Transverse colon (tissue), 4 donors: ENCODE data around the gene ZC3H12C. TPM values are rescaled to one million over a fixed set of nuclear protein-coding genes. Genes with fewer than 3 reads are reported as not detected.

Experiments used
- DNase-seq: peaks from one replicate; pipeline ENCODE4 v3.0.0-alpha.2; 2019
- H3K27ac ChIP-seq, 4 donors: fragments of 200-600 bp; sonication (generic); 2 replicates each; pipeline ENCODE4 v1.5.1; 2016 to 2018; ENCODE audit warnings: inconsistent platforms in 4 of 4
- H3K27me3 ChIP-seq: fragments of 200-600 bp; sonication (generic); 2 replicates; pipeline ENCODE4 v1.5.1; 2017; ENCODE audit warnings: inconsistent platforms
- H3K36me3 ChIP-seq, 4 donors: fragments of 200-600 bp; sonication (generic); 2 replicates each; pipeline ENCODE4 v1.5.1; 2017 to 2019; ENCODE audit warnings: inconsistent platforms in 4 of 4
- H3K4me1 ChIP-seq, 4 donors: fragments of 200-600 bp; sonication (generic); 2 replicates each; pipeline ENCODE4 v1.5.1; 2017 to 2020; ENCODE audit warnings: inconsistent platforms in 4 of 4
- H3K4me3 ChIP-seq, 4 donors: fragments of 200-600 bp; sonication (generic); 1 replicate in 1 of 4; 2 replicates in 3 of 4; pipeline versions ENCODE4 v1.5.1 to v1.6.1; 2017 to 2019; ENCODE audit warnings: inconsistent platforms in 4 of 4
- H3K9me3 ChIP-seq, 2 donors: fragments of 200-600 bp; sonication (generic); 2 replicates each; pipeline ENCODE4 v1.5.1; 2017 to 2019; ENCODE audit warnings: inconsistent platforms in 2 of 2
- EP300 ChIP-seq: sonication (generic); formaldehyde crosslinking; IDR thresholded peaks from one replicate; pipeline ENCODE4 v1.6.1; 2017; ENCODE audit warnings: antibody characterized with exemption, low read depth
- POLR2A ChIP-seq: fragments of 450-650 bp; IDR thresholded peaks from one replicate; pipeline ENCODE4 v1.6.1; 2016; ENCODE audit warnings: antibody characterized with exemption, mild to moderate bottlenecking, moderate library complexity
- POLR2AphosphoS5 ChIP-seq, 3 donors: sonication (generic); formaldehyde crosslinking; IDR thresholded peaks; one replicate each; pipeline ENCODE4 v1.6.1; 2016; ENCODE audit warnings: antibody characterized with exemption in 3 of 3
- WGBS, 2 donors: methylation state at CpG; one replicate each; pipeline ENCODE4 v1.1.5; 2018; ENCODE audit warnings: low coverage in 1 of 2; 5-methylcytosine and 5-hydroxymethylcytosine counted together
- in situ Hi-C, 4 donors: fragments of 200-750 bp; cut with MboI; loops; one replicate each; pipeline versions ENCODE4 v1.15.0 to v1.15.1; 2017; ENCODE audit warnings: low sequenced_read_pairs in 3 of 4, low pct_ligation_motif_present in 1 of 4, low pct_unique_long_range_greater_than_20kb in 1 of 4
- intact Hi-C: fragments of 100-400 bp; cut with DNase I; formaldehyde crosslinking; loops from one replicate; pipeline ENCODE4 v1.15.1; 2023; ENCODE audit warnings: low total_unique reads
- total RNA-seq, 4 donors: library from RNA; depleted of rRNA; stranded (reverse); fragments of >200 nt; gene quantifications; one replicate each; pipeline ENCODE4 v1.1.0, GENCODE V29; 2016
- TF ChIP-seq, protein P1 (sequence below), 5 experiments: fragments of 200-600 bp in 3 of 5; fragments of 450-650 bp in 2 of 5; sonication (generic) in 3 of 5; IDR thresholded peaks; 1 replicate in 2 of 5; 2 replicates in 3 of 5; pipeline ENCODE4 v1.5.1; 2016 to 2017; ENCODE audit warnings: antibody characterized with exemption in 5 of 5, inconsistent platforms in 3 of 5, mild to moderate bottlenecking in 2 of 5, moderate library complexity in 1 of 5

Gene ZC3H12C
- total RNA-seq, 4 donors from 2014 or later, result 6.4 to 21.2 (median 14.4) TPM

DNA sequence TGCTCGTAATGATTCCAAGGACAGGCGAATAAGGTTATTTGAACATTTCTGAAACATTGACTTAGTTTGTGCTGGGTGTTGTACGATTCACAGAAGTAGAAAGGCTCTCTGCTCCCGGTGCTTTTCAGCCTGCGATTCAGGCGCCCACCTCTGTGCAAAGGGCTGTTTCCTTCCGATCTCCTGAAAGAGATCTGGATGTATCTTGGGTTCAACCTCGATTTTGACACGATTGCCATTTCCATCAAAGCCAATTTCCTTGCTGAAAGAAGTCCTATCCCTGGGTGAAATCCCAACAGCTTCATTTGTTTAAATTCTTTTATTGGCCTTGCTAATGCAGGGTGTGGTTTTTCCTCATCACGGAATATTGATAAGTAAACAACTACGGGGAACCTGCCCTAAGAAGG, 1.1 kb upstream of the ZC3H12C start:
- H3K9me3 ChIP-seq, result no peaks in the 10 kb centered on the region
- DNase-seq, result no peak
- TF ChIP-seq, protein P1, sequence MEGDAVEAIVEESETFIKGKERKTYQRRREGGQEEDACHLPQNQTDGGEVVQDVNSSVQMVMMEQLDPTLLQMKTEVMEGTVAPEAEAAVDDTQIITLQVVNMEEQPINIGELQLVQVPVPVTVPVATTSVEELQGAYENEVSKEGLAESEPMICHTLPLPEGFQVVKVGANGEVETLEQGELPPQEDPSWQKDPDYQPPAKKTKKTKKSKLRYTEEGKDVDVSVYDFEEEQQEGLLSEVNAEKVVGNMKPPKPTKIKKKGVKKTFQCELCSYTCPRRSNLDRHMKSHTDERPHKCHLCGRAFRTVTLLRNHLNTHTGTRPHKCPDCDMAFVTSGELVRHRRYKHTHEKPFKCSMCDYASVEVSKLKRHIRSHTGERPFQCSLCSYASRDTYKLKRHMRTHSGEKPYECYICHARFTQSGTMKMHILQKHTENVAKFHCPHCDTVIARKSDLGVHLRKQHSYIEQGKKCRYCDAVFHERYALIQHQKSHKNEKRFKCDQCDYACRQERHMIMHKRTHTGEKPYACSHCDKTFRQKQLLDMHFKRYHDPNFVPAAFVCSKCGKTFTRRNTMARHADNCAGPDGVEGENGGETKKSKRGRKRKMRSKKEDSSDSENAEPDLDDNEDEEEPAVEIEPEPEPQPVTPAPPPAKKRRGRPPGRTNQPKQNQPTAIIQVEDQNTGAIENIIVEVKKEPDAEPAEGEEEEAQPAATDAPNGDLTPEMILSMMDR (IDR thresholded peaks at IDR 0.05), result no peak
- no peak for TF ChIP-seq POLR2AphosphoS5 (IDR thresholded peaks at IDR 0.05)
- TF ChIP-seq EP300, result no peak
- TF ChIP-seq POLR2A, result no peak
- H3K4me3 ChIP-seq, result peak overlapping the region; percentile 37 to 76 (median 66)
- intact Hi-C loops (no loop called here), in situ Hi-C loops (no loop called here)
- no peaks in the 10 kb centered on the region for H3K36me3 ChIP-seq
- WGBS, 2 donors, result 0 to 27% methylated on average over 4 to 11 of the region's 11 CpGs
- peak overlapping the region; percentile 92 to 98 (median 94) for H3K27ac ChIP-seq
- H3K4me1 ChIP-seq, result peaks cover 15 to 23% (median 17%) of the 10 kb centered on the region in 4 donors
- no peaks in the 10 kb centered on the region for H3K27me3 ChIP-seq

DNA sequence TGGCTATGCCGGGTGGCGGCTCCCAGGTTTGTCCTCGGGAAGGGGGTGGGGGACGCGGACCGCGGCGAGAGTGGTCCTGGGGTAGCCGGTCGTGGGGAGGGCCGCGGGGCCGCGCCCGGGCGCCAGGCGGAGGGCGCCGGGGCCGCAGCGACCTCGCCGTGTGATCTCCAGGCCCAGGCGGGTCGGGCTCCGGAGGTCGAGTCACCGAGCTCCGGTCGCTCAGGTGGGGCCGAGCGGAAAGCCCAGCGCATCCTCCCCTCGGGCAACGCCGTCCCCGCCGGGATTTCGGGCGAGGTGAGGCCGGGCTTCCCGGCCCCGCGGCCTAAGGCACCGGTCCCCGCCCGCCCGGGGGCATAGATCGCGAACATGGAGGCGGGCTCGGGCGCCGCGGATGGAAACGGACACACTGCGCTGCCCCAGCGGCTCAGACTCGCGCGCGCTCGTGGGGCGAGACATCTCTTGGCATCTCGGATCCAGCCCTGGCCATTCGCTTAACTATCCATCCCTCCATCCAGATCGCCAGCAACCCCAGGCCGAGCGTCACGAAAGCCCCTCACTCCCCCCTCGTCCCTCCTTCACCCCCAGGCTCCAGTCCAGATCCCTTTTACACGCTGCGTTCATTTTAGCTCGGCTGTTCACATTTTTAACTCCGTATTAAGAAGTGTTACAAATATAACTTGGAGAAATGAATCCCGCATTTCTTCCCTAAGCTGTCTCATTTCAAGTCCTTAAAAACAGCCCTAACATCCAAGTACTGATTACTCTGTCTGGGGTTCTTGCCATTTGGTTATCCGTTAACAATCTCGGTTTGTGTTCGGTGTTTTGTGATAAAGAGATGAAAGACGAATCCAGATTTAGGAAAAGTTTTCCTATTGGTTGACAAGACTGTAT, 460 bp downstream of the ZC3H12C start:
- no peaks in the 10 kb centered on the region for H3K9me3 ChIP-seq
- TF ChIP-seq, protein P1 (IDR thresholded peaks at IDR 0.05), result no peak
- TF ChIP-seq POLR2AphosphoS5 (IDR thresholded peaks at IDR 0.05) (peak in 1 of 3 donors; percentile 20), EP300 (no peak), POLR2A (no peak)
- in situ Hi-C loops, result no loop called here
- H3K4me3 ChIP-seq, result peak overlapping the region; percentile 19 to 76 (median 66)
- H3K4me1 ChIP-seq, result peaks cover 14 to 23% (median 17%) of the 10 kb centered on the region in 4 donors
- no peaks in the 10 kb centered on the region for H3K36me3 ChIP-seq
- H3K27ac ChIP-seq, result peak overlapping the region; percentile 92 to 98 (median 94)
- intact Hi-C loops, result no loop called here
- DNase-seq, result peak; percentile 61
- WGBS, 2 donors, result 2 to 6% methylated on average over 9 to 37 of the region's 80 CpGs
- no peaks in the 10 kb centered on the region for H3K27me3 ChIP-seq

DNA sequence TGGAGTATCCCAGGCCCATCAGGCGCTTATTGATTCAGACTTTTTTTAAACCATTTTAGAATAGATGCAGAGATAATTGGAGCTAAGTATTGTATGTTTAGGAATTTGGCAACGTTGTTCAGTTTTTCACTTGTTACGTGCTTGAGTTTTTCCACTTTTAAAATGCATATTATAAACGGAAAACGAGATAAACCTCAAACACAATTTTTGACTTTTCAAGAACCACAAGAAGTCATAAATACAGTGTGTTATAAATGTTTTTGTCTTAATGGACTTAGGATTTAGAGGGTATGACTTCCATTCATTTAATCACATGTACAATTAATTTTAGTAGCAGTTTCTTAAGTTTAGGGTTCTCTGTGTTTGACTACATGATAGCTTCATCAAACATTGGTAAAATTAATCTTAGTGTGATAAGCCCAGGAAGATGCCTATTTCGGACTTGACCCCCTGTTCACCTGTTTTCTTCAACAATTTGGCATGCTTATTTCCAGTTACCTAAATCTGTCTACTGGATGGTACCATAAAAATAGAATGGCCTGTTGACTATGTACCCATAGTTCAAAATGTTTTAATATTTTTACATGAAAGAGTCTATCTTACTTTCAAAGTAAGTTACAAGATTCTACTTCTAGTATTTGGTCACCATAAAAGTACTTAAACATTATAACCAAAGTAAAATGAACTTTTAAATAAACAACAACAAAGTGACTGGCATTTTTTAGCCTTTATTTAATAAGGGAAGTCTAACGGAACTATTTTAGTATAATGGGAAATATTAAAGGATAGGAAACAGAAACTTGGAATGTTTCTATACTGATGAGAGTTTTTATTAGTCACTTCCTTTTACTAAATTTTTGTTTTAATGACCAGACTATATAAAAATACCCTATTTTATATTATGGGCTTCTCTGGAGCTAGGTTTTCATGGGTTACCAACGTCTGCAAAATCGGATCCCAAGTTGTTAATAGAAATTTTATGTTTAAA, 1.4 kb downstream of the ZC3H12C start:
- intact Hi-C loops (no loop called here), in situ Hi-C loops (no loop called here)
- Histone ChIP-seq H3K9me3 (no peaks in the 10 kb centered on the region), H3K4me1 (peaks cover 14 to 23% (median 17%) of the 10 kb centered on the region in 4 donors), H3K4me3 (peak overlapping the region in 3 of 4 donors; percentile 63 to 76 (median 70)), H3K27ac (peak overlapping the region; percentile 92 to 98 (median 94)), H3K36me3 (no peaks in the 10 kb centered on the region), H3K27me3 (no peaks in the 10 kb centered on the region)
- DNase-seq, result no peak
- whole genome bisulfite sequencing, 2 donors, result 40 to 43% methylated on average over 9 of the region's 9 CpGs
- TF ChIP-seq POLR2AphosphoS5 (IDR thresholded peaks at IDR 0.05), result no peak
- TF ChIP-seq POLR2A, result no peak
- TF ChIP-seq, protein P1 (IDR thresholded peaks at IDR 0.05), result no peak
- no peak for TF ChIP-seq EP300

DNA sequence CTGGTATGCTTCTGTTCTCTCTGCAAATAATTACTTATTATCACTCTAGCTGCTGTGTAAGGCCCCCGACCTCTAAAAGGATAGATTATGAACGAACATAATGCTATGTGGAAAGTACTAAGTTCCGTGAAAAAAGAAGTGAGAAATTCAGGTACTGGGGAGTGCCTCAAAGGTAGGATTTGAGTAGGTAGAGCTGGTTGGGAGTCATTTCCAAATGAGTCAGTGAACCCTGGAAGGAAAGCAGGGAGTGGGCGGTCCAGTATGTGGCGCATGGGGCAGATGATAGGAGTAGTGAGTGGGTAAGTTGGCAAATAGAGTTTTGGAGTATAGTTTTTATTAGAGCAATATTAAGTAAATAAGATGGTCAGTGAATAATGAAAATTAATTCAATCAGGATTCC, 2.4 kb downstream of the ZC3H12C start:
- no peaks in the 10 kb centered on the region for H3K9me3 ChIP-seq
- H3K4me3 ChIP-seq, result no peak overlapping the region
- in situ Hi-C loops (no loop called here), intact Hi-C loops (no loop called here)
- no peaks in the 10 kb centered on the region for H3K27me3 ChIP-seq
- peaks cover 14 to 26% (median 17%) of the 10 kb centered on the region in 4 donors for H3K4me1 ChIP-seq
- 73 to 86% methylated on average over 5 of the region's 5 CpGs for WGBS, 2 donors
- TF ChIP-seq, protein P1 (IDR thresholded peaks at IDR 0.05), result no peak
- no peak overlapping the region for H3K27ac ChIP-seq
- no peak for DNase-seq
- H3K36me3 ChIP-seq, result no peaks in the 10 kb centered on the region
